PC-9 (cell line): ENCODE results near the gene CDH18.

Source experiments
- CTCF ChIP-seq: fragments of 200-600 bp; sonication (generic); conservative IDR thresholded peaks from 2 replicates; pipeline ENCODE4 v1.6.1; 2017; ENCODE audit warnings: mixed run types, antibody characterized with exemption, mild to moderate bottlenecking, moderate library complexity
- EZH2 ChIP-seq: fragments of 200-600 bp; sonication (generic); IDR thresholded peaks from 2 replicates; pipeline ENCODE4 v1.8.0; 2017; ENCODE audit warnings: antibody characterized with exemption, low read depth

- TF ChIP-seq CTCF (no peak), EZH2 (no peak)
Observed at GRCh38 chr5:19655627-19656026, 332.4 kb downstream of the CDH18 start.
